Fibroblast of upper back skin (primary cell): ENCODE measurements around the gene SLC16A6.
"Not testable (repeated sequence)": the region's sequence is repeated elsewhere in the genome, so short reads cannot be mapped to it uniquely, and the experiment has no call there.

Experiments used
- DNase-seq: peaks from one replicate; pipeline ENCODE4 v3.0.0-alpha.2; 2013

The SLC16A6 gene, protein sequence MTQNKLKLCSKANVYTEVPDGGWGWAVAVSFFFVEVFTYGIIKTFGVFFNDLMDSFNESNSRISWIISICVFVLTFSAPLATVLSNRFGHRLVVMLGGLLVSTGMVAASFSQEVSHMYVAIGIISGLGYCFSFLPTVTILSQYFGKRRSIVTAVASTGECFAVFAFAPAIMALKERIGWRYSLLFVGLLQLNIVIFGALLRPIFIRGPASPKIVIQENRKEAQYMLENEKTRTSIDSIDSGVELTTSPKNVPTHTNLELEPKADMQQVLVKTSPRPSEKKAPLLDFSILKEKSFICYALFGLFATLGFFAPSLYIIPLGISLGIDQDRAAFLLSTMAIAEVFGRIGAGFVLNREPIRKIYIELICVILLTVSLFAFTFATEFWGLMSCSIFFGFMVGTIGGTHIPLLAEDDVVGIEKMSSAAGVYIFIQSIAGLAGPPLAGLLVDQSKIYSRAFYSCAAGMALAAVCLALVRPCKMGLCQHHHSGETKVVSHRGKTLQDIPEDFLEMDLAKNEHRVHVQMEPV

DNA sequence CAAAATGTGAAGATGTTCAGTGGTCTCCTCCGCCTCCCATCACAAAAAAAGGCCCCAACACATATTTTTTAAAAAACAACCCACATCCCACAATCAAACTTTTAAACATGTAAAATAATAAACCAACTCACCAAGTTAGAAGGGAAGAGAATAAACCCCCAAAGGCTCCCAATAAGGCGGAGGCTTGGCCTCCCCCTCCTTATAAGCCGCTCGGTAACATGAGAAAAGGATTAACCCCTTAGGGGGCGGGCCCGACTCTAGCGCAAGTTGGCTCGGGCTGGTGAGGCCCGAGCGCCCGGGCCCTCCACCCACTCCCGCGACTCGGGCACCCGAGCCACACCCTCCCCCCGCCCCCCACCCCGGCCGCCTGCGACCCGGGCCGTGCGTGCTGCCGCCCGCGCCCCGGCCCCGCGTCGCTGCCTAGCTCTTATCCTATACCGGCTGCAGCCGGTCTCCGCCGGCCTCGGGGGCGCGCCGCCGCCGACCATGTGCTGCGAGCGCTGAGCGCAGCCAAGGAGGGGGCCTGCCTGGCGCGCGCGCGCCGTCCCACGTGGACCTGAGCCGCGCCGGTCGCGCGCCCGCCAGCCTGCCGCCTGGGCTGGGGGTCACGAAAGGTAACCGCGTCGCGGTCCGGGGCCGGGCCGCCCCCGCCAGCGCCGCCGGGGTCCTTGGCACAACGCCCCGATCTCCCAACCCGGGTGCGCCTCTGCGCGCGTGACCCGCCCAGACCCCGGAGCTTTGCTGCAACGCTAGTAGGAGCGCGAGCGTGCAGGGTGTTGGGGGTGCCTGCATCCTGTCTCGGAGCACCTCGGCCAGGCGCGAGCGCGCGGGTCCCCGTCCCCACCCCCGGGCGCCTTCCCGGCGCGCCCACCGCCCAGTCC lies at the start of gene SLC16A6, which contains the start of gene ARSG:
SLC16A6 (minus strand) TSS at position 173 of the 881 bp plus-strand sequence. CDS start 12,807 bp downstream, outside the sequence.
ARSG (plus strand) TSS at position 541 of the 881 bp plus-strand sequence. CDS start 15,999 bp downstream, outside the sequence.
- peak; percentile 7 for DNase-seq

DNA sequence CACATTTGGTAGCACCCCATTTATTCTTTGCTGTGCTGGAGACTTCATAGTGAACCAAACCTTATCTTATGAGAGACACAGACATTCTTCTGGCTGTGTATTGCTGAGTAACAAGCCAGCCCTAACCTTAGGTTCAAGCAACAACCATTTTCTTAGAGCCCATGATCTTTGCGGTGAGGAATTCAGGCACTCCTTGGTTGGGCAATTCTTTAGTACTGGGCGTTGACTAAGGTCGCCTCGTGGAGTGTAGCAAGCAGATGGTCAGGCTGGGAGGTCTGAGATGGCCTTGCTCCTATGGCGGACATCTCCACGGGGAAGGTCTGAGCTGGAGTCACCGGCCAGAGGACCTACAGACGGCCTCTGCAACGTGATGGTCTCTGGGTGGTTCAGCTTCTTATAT lies 43.5 kb upstream of the SLC16A6 start:
- no peak for DNase-seq

DNA sequence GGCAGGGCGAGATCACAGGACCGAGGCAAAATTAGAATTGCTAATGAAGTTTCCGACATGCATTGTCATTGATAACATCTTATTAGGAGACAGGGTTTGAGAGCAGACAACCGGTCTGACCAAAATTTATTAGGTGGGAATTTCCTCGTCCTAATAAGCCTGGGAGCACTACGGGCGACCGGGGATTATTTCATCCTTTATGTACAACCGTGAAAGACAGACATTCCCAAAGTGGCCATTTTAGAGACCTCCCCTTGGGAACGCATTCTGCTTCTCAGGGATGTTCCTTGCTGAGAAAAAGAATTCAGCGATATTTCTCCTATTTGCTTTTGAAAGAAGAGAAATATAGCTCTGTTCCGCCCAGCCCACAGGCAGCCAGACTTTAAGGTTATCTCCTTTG lies 41.0 kb upstream of the SLC16A6 start:
- not testable (repeated sequence) for DNase-seq

DNA sequence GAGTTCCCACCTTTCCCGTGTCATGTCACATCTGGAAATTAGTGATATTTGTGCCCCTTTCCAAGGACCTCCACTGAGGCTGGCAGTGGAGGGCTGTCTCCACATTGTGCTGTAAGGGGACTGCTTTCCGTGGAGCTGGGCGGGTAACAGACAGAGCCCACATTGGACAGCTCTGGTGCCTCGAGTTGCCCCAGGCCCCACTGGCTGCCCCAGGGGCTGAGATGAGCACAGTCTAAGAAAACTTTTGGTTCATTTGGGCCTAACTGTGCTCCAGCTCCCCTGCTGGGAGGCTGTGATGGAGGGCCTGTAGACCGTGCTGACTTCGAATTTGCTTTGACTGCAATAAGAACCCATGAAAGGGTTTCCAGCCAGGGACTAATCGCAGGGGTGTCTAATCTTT lies 38.4 kb upstream of the SLC16A6 start:
- DNase-seq, result no peak

DNA sequence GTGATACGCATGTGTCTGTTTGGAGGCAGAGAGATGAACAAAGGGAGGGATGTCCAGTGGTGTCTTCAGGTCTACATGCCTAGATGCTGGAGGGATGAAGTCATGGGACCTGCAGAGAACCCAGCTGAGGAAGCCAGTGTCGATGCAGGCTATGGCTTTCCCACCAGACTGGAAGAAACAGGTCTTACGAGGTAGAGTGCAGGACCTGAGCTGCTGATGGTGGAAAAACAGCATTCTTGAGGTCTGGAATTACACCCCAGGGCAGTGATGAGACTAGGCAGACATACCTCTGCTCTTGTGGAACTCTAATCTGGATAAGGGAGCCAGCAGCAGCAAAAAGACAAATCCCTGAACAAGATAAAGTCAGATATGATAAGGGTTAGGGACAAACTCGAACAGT lies 37.7 kb upstream of the SLC16A6 start:
- no peak for DNase-seq

DNA sequence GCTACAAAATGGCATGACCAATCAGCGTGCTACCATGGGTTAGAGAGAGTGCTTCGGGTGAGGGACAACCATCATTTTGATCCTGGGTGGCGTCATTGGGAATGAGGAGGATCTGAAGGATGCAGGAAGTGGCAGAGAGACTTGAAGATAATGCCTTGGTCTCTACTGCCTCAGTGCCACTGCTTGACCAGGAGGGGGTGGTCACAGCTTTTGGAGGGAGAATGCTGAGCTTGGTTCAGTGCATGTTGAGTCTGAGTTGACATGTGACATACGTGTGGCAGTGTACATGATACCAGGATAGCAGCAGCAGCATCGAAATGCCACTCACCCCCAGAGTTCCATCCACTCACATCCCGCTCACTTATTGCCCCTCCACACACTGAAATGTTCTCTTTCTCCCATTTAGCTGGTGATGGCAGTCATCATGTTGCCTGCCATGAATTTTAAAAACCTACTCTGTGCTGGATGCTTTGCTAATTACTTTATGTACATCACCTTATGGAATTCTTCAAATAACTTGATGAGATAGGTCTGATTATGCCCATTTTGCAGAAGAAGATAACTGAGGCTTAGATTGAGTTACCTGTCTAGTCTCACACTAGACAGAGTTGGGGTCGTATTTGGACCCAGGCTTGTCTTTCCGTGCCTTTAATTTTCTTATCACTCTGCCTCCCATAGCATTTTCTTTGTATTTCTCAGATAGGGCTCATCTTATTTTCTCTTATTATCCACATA lies 37.1 kb upstream of the SLC16A6 start:
- DNase-seq, result no peak

DNA sequence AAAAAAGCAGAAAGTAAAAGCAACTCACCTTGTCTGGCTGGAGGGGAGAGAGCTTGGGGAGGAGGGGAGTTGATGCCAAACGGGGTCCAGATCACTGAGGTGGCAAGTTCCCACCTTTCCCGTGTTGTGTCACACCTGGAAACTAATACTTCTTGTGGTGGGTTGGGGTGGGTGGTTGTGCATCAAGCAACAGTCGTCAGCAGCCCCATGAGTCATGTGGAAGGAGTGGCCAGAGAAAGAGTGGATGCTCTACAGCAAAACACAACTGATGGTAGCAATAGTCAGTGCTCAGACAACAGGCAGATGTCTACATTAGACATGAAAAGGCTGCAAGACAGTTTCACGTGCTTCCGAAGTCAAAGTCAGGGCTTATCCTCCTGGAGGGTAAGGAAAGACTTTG lies 35.8 kb upstream of the SLC16A6 start:
- no peak for DNase-seq

DNA sequence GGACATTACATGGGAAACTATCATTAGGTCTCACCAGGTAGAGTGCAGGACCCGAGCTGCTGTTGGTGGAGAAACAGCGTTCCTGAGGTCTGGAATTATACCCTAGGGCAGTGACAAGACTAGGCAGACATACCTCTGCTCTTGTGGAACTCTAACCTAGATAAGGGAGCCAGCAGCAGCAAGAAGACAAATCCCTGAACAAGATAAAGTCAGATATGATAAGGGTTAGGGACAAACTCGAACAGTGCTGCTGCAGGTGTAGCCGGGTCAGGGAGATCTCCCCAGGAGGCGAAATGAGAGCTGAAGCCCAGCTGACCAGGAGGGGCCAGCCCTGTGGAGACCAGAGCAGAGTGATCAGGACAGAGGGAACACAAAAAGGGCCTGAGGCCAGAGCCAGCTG lies 35.0 kb upstream of the SLC16A6 start:
- DNase-seq, result no peak

DNA sequence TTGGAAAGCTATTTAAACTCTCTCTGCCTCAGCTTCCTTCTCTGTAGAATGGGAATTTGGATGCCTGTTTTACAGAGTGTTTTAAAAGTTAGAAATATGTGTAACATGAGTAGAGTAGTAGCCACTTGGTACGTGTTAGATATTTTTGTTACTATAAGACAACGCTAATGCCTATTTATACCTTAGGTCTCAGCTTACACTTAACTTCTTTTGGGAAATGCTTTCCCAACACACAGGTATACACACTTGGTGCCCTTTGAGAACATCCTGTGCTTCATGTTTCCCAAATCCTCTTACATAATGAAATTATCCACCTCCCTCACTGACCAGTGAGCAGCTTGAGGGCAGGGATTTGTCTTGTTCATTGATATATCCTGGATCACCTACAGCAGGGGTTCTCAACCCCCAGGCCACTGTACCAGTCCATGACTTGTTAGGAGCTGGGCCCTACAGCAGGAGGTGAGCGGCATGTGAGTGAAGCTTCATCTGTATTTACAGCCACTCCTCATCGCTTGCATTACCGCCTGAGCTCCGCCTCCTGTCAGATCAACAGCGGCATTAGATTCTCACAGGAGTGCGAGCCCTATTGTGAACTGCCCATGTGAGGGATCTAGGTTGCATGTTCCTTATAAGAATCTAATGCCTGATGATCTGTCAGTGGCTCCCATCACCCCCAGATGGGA lies 33.9 kb upstream of the SLC16A6 start:
- DNase-seq, result no peak

DNA sequence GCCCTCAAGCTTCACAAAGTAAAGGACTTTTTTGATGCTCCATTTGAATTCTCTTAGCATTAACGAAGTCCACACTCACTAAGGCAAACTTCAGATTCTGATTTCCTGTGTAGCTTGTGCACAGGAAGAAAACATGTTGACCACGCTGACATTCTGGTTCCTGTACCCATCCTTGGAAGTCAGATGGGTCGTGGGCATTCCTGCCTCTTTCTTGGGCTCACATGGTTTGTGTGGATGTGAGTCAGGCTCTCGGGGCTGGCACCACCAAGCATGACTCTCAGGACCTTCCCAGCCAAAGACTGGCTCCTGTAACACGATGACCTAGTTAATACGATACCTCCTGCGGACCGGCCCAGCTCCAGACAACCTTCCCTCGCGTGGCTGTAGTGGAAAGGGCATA lies 33.2 kb upstream of the SLC16A6 start:
- no peak for DNase-seq

DNA sequence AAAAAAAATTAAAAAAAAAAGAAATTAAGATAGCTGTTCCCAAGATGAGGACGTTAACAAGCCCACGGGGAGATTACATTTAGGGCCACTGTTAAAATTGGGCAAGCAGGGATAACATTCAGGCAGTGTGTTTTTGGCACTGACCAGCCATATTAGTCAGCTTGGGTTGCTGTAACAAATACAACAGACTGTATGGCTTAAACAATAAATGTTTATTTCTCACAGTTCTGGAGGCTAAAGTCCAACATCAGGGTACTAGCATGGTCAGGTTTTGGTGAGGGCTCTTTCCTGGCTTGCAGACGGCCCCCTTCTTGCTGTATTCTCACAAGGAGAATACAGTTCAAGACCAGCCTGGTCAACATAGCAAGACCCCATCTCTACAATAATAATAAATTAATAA lies 31.7 kb upstream of the SLC16A6 start:
- no peak for DNase-seq

DNA sequence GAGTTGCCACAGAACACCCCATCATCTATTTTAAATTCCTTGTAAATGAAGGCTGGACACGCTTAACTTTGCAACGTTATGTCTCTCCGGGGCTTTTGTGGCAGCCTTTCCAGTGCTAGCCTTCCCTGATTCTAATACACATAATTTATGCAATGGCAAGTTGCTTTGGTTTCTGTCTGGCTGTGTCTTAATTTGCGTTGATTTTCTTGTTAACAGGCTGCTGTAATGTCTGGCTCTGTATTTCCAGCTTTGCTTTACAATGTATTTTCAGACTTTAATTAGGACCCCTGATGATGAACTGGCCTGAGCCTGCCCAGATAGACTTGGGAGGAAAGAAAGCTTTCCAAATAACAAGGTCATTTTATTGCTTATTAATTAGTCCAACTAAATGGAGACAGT lies 30.6 kb upstream of the SLC16A6 start:
- no peak for DNase-seq

DNA sequence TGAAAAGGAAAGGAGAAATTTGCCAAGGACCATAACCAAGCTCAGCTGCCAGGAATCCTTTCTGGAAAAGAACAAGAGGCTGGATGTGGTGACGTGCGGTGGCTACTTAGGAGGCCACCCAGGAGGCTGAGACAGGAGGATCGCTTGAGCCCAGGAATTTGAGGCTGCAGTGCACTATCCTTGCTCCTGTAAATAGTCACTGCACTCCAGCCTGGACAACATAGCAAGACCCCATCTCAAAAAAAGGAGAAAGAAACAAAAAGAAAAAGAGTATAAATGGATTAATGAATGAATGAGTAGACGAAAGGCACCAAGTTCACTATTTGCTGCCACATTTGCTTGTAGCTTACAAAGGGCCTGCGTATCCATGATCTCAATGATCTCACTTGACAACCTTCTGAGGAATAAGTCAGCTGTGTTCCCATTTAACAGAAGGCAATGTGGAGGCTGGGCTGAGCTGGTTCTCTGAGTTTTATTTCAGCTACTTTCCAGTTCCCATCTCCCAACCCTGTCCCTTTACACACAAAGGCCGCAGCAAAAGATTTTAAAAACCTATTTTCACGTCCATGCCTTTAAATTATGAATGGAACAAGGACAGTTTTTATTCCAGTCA lies 30.1 kb upstream of the SLC16A6 start:
- no peak for DNase-seq

DNA sequence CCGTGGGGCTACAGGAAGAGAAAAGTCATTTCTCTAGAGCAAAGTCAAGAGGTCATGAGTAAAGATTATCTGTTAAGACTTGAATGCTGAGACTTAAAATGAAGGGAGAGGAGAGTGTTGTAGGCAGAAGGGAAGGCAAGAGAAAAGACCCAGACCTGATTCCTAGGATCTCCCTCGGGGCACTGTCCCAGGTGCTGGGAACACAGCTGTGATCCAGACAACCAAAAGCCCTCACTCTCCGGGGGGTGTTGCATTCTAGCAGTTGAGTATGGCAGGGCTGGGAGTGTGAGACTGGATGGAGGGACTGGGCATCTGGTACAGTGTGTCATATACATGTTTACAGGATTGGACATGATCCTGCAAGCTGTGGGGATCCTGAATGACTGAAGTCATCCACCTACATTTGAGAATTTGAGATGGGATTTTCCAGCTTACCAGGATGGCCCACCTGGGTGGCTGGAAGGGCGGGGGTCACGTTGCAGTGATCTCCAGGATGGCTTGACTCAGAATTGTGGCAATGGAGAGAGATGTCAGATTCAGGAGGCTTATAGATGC lies 29.5 kb upstream of the SLC16A6 start:
- DNase-seq, result no peak

DNA sequence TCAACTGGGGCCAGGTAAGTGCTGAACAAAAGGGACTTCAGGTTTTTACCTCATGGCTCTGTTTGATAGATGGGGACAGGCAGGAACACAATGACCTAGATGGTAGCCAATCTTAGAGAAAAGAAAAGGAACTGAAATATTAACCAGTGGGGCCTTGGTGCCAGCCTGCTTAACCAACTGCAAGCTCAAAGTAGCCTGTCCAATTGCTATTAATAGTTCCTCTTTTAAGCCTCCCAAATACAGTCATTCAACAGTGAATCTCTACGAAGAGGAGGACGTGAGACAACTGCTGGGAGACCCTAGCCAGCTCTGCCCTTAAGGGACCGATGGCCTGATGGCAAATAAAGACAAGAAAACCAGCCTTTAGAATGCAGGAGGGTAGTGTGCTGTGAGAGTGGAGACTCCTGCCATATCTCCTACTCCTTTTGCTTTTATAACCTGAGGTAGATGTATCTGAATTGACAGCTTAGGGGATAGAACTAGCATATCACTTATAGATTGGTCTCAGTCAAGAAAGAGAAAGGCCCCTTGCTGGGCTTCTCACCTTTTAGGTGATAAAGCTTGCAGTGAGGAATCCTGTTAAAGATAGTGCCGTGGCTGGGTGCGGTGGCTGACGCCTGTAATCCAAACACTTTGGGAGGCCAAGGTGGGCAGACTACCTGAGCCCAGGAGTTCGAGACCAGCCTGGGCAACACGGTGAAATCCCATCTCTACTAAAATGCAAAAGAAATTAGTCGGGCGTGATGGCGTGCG lies 28.7 kb upstream of the SLC16A6 start:
- no peak for DNase-seq

DNA sequence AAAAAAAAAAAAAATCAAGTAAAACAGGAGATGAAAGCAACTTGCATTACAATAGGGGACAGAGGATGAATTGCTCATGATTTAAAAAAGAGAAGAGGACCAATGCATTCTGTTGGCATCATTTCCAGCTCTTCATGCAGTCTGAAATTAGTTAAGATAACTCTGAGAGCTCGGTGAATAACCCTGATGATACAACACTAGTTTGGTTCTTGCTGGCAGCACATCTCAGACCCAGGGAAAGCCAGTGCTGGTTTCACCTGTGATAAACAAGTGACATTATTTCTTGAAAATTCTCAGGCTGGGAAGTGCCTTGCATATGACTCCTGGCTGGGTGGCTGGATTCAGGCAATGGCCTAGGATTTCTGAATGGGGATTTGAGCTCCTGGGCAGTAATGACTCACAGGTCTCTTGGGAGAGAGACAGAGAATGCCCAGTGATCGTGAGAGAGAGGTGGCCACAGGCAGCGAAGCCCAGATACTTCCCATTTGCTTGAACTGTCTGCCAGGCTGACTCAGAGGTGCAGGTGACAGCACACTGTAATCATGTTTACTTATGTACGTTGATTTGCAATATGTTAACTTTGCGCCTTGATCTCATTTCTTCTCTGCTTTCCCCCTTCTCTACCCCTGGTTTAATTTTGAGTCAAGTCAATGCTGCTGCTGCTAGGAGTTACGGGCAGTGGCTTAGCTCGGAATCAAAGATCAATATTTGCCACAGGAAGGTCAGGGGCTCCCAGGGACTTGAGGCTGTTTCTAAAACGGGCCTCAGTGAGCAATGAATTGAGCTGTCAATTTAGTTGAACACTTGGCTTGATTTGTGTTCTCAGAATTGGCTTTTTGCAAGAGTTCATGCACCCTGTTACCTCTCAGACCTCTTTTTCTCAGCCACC lies 27.4 kb upstream of the SLC16A6 start:
- DNase-seq, result no peak

DNA sequence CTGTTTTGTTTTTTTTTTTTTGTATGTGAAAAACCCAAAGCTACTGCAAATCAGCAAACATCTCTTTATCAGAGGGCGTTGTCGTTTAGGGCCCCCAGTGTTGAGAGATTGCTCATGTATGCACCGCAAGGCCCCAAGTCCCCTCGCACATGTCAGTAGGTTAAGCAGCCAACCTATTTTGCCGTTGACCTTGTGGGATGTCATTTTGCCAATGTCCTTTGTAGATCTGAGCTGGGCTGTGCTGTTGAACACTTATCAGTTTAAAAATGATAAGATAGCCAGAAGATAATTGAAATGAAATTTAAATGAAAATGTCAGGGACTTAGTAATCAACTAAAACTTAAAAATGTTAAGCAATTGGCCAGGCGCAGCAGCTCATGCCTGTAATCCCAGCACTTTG lies 26.5 kb upstream of the SLC16A6 start:
- no peak for DNase-seq

DNA sequence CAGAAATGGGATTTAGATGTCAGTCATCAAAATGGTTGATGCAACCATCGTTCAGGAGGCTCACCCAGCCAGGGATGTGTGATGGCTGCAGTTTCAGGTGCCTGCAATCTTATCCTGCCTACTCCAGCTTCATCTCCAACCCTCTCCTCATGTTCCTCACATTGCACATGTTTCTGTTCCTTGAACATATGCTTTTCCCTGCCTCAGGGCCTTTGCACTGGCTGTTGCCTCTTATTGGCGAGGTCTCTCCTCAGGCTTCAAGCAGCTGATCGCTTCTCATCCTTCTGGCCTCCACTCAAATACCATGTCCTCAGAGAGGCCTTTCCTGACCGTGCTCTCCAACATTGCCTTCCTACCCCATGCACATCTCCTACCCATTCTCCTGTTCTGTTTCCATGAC lies 25.0 kb upstream of the SLC16A6 start:
- DNase-seq, result no peak

DNA sequence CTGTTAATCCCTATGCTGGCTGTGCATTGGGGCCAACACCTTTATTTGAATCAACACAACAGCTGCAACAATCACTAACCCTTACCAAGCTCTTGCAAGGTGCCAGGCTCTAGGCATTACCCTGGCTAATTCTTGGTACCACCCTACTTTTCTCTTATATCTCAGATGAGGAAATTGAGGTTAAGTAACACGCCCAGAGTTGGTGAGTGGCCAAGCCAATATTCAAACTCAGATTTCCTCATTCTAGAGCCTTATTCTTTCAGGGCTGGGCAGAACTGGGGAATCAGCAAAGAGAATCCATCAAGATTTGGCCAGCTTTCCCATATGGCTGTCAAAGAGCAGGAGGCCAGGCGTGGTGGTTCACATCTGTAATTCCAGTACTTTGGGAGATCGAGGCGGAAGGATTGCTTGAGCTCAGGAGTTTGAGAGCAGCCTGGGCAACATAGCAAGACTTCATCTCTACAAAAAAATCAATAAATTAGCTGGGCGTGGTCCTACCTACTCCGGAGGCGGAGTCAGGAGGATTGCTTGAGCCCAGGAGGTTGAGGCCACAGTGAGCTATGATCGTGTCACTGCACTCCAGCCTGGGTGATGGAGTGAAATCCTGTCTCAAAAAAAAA lies 24.1 kb upstream of the SLC16A6 start:
- DNase-seq, result no peak
